Muscle of arm (tissue), 12 donors: ENCODE measurements around the gene UCN2. TPM values are rescaled to one million over a fixed set of nuclear protein-coding genes. Genes with fewer than 3 reads are reported as not detected.
"Not testable (repeated sequence)": the region's sequence is repeated elsewhere in the genome, so short reads cannot be mapped to it uniquely, and the experiment has no call there.

Experiments used
- DNase-seq: peaks from one replicate; pipeline ENCODE4 v3.0.0-alpha.2; 2013
- polyA plus RNA-seq, 12 donors: library from polyadenylated mRNA; unstranded; fragments of 120-200 nt; gene quantifications; one replicate each; pipeline ENCODE4 v1.2.1, GENCODE V29; 2013; ENCODE audit not compliant: insufficient read length in 12 of 12

Gene UCN2
- polyA plus RNA-seq, 12 donors, result 0.25 to 6.5 (median 0.68) TPM; not detected in 8

GRCh38 chr3:48538451-48538850 lies 25.1 kb downstream of the UCN2 start:
- no peak for DNase-seq

GRCh38 chr3:48536785-48537184 lies 26.8 kb downstream of the UCN2 start:
- DNase-seq, result no peak

DNA sequence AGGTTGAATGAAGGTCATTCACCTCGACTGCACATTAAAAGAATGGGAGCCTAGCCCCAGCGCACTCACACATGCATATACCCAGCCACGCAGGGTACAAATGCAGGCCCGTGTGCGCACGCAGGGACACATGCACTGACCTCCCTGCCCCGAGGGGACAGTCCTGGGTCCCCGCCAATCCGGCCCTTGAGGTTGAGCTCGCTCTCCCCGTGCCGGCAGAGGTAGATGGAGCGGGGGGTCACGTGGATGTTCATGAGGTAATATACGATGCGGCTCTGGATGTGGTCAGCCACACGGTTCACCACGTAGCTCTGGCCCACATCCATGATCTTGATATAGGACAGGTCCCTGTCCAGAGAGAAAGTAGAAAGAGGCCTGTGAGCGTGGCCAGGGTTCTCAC lies 27.5 kb downstream of the UCN2 start:
- DNase-seq, result no peak

DNA sequence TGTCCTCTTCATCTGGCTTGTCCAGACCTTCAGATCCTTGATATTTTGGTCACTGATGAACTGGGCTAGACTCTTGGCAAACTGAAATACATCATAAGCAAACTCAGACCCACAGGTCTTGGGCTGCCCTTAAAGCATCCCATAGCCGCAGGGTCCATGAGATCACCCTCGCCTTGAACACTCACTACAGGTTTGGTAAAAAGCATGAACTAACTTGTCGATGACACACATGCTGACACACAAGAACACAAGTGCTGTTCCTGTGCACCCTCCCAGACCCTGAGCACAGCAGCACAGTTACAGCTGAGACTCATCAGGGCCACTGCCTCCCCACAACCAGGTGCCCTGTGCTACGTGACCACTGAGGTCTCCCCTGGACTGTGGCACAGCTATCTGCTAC lies 28.0 kb downstream of the UCN2 start:
- no peak for DNase-seq

DNA sequence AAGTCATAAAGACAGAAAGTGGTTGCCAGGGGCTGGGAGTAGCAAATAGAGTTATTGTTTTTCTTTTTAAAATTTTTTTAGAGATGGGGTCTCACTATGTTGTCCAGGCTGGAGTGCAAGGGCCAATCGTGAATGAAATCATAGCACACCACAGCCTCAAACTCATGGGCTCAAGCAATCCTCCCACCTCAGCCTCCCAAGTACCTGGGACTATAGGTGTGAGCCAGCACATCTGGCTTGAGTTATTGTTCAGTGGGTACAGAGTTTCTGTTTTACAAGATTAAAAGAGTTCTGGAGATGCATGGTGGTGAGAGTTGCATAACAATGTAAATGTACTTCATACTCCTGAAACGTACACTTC lies 30.6 kb downstream of the UCN2 start:
- no peak for DNase-seq

- DNase-seq, result no peak
Measured at GRCh38 chr3:48532271-48532976, 31.2 kb downstream of the UCN2 start.

DNA sequence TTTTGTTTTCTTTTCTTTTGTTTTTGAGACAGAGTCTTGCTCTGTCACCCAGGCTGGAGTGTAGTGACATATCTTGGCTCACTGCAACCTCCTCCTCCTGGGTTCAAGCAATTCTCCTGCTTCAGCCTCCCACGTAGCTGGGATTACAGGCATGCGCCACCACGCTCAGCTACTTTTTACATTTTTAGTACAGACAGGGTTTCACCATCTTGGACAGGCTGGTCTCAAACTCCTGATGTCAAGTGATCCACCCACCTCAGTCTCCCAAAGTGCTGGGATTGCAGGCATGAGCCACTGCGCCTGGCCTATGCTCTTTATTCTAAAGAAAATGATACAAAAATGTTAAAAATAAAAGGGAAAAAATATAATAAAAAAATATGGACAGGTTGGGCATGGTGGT lies 32.9 kb downstream of the UCN2 start:
- not testable (repeated sequence) for DNase-seq

DNA sequence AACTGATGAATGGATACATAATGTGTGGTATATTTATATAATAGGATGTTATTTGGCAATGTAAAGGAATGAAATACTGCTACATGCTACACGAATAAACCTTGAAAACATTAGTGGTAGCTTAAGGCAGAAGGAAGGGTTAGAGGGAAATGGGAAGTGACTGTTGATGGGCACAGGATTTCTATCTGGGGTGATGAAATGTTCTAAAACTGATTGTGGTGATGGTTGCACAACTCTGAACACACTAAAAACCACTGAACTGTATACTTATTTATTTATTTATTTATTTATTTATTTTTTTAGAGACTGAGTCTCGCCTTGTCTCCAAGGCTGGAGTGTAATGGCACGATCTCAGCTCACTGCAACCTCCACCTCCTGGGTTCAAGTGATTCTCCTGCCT lies 34.8 kb downstream of the UCN2 start:
- no peak for DNase-seq

DNA sequence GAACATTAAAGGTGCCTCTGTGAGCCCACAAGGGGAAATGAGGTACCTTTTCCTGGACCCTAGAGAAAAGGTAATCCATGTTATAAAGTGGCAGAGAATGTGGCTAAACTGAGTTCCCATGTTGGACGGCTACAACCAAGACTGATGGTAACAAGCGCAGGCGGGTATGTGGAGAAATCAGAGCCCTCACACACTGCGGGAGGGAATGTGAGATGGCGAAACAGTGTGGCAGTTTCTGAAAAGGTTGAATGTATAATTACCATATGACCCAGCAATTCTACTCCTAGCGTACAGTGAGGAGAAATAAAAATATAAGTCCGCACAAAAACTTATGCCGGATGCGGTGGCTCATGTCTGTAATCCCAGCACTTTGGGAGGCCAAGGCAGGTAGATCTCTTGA lies 35.5 kb downstream of the UCN2 start:
- DNase-seq, result no peak

DNA sequence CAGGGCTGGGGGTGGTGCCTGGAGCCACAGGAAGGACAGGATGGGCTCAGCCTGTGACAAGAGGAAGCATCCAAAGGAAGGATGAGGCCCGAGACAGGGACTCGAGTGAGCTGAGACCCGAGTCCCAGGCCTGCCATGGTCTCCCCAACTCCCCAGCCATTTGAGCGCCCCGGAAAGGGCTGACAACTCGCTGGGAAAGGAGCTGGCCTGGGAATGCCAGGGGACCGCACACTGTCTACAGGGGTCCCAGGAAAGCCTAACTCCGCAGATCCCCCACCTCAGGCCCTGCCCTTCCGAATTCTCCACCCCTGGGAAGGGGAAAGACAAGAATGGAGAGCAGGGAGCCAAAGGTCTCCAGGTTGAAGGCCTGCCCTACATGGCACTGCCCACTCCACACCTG lies 38.6 kb downstream of the UCN2 start:
- no peak for DNase-seq

DNA sequence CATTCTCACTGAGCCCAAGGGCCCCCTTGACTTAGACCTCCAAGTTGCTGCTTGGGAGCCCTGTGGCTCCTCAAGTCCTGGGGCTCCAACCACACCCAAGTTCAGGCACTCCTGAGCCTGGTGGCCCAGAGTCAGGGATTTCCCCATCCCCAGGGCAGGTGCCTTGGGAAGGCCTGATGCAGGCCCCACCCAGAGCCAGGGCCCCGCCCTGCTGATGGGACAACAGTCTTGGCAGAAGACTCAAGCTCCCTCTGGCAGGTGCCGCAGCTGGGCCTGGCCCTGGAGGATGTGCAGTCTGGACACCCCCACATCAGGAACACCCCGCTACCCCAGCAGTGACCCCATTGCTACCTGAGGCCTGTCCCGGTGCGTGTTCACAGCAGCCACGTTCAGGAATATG lies 41.9 kb downstream of the UCN2 start:
- DNase-seq, result no peak

- DNase-seq, result no peak
Measured at GRCh38 chr3:48519277-48519643, 44.3 kb downstream of the UCN2 start.

GRCh38 chr3:48518638-48519276 lies 44.8 kb downstream of the UCN2 start:
- no peak for DNase-seq

DNA sequence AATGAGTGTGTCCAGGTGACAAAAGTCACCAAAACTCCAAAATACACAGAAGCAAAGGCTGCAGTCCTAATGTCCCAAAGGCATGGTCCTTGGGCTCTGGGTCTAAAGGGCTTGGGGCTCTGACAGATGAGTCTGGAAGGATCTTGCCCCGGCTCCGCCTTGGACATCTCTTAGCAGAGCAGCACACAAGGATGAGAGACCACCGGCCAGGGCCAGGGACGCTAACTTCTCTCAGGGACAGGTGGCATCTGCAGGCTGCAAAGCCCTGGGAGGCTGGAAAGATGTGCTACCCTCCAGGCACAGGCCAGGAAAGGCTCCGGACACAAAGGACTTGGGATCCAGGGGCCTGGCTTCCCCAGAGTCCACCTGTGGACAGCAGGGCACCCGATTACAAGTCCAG lies 45.5 kb downstream of the UCN2 start:
- no peak for DNase-seq

DNA sequence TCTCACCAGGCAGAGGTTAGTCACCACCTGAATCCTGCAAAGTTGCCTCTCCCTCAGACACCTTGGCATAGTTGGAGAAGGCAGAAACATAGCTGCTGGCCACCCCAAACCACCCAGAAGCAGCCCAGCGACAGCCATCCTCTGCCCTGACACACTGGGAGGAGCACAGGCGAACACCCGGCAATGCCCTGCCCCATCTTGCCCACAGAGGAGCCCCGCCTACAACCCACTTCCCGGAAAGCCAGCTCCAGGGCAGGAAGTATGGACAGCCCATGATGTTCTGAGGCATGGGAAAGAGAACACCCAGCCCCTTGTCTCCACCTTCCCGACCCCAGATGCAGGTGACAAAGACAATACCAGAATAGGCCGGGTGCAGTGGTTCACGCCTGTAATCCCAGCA lies 47.0 kb downstream of the UCN2 start:
- no peak for DNase-seq

DNA sequence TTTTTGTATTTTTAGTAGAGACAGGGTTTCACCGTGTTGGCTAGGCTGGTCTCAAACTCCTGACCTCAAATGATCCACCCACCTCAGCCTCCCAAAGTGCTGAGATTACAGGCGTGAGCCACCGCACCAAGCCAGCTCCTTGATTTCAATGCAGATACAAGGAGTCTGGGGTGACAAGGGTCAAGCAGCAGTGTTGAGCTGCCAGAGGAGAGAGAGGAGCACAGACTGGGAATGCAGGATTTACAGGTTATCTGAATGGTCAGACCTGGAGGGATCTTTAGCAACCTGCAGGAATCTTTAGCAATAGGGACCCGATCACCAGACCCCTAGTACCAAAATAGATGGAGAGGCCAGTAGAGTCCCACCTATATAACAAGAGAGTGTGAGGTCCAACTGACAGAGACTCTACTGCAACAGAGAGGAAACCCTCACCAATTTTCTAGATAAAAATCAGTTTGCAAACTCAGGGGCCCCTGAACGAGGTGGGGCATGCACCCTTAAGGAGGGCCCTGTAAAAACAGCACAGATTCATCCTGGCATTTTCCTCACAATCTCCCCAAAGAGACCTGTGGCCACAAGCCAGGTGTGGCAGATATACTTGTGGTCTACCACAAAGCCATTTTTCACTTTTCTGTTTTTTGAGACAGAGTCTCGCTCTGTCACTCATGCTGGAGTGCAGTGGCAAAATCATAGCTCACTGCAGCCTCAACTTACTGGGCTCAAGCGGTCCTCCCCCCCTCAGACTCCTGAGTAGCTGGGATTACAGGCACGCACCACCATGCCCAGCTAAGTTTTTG lies 49.0 kb downstream of the UCN2 start:
- DNase-seq, result no peak

Other genes starting within 250 kb of the UCN2 start
- not detected for gene SPINK8, start 230.1 kb downstream of the UCN2 start, polyA plus RNA-seq
- under 1 TPM in 7 of 12 donors, not detected in 5; 0.11 to 0.39 (median 0.15) TPM for gene FBXW12, start 191.6 kb downstream of the UCN2 start, polyA plus RNA-seq
- gene PLXNB1, start 133.7 kb downstream of the UCN2 start, polyA plus RNA-seq, result 10 to 100 TPM in 11 of 12 donors, not detected in 1; 14.8 to 58.1 (median 21.6) TPM
- 10 to 100 TPM in 9 of 12 donors, 1 to 10 TPM in 2, not detected in 1; 8.9 to 22.3 (median 11.0) TPM for gene CCDC51, start 123.7 kb downstream of the UCN2 start, polyA plus RNA-seq
- gene TMA7, start 123.5 kb downstream of the UCN2 start, polyA plus RNA-seq, result 100 to 1,000 TPM in 11 of 12 donors, not detected in 1; 164 to 331 (median 188) TPM
- 10 to 100 TPM in 1 of 12 donors, 1 to 10 TPM in 10, not detected in 1; 7.4 to 13.6 (median 8.7) TPM for gene ATRIP, start 117.0 kb downstream of the UCN2 start, polyA plus RNA-seq
- 100 to 1,000 TPM in 1 of 12 donors, 10 to 100 TPM in 10, not detected in 1; 51.7 to 115 (median 67.4) TPM for gene SHISA5, start 59.6 kb downstream of the UCN2 start, polyA plus RNA-seq
- gene PFKFB4, start 7.0 kb downstream of the UCN2 start, polyA plus RNA-seq, result 1 to 10 TPM in 10 of 12 donors, not detected in 2; 3.1 to 7.4 (median 5.6) TPM
- 100 to 1,000 TPM in 1 of 12 donors, 10 to 100 TPM in 4, 1 to 10 TPM in 6, not detected in 1; 4.3 to 163 (median 7.9) TPM for gene COL7A1, start 31.5 kb upstream of the UCN2 start, polyA plus RNA-seq
- 100 to 1,000 TPM in 11 of 12 donors, not detected in 1; 121 to 187 (median 168) TPM for gene UQCRC1, start 45.9 kb upstream of the UCN2 start, polyA plus RNA-seq
- gene TMEM89, start 58.0 kb upstream of the UCN2 start, polyA plus RNA-seq, result under 1 TPM in 1 of 12 donors, not detected in 11; 0.51 TPM
- 10 to 100 TPM in 4 of 12 donors, 1 to 10 TPM in 7, not detected in 1; 6.9 to 46.2 (median 8.5) TPM for gene SLC26A6, start 71.7 kb upstream of the UCN2 start, polyA plus RNA-seq
- 1 to 10 TPM in 1 of 12 donors, under 1 TPM in 10, not detected in 1; 0.26 to 8.9 (median 0.54) TPM for gene CELSR3, start 99.1 kb upstream of the UCN2 start, polyA plus RNA-seq
- gene NCKIPSD, start 122.1 kb upstream of the UCN2 start, polyA plus RNA-seq, result 10 to 100 TPM in 2 of 12 donors, 1 to 10 TPM in 9, not detected in 1; 5.2 to 17.8 (median 7.7) TPM
- 100 to 1,000 TPM in 3 of 12 donors, 10 to 100 TPM in 8, not detected in 1; 64.8 to 144 (median 77.8) TPM for gene IP6K2, start 153.4 kb upstream of the UCN2 start, polyA plus RNA-seq